CD4-positive, alpha-beta T cell treated with Interferon alpha-2 for 1 hour (primary cell): Measurements from ENCODE around the gene PRAMEF10.
"Not testable (repeated sequence)": the region's sequence is repeated elsewhere in the genome, so short reads cannot be mapped to it uniquely, and the experiment has no call there.

ENCODE experiments used
- DNase-seq, 2 donors: peaks; one replicate each; pipeline ENCODE4 v3.0.0-alpha.2; 2020 to 2022

PRAMEF10 gene

GRCh38 chr1:12898170-12898569, at the start of gene PRAMEF10:
TSS of gene PRAMEF10 (minus strand) at chr1:12898270. CDS start at chr1:12895847, 2,423 bp downstream.
- not testable (repeated sequence) for DNase-seq

- DNase-seq, result not testable (repeated sequence)
Measured at GRCh38 chr1:12947480-12947879, 49.4 kb upstream of the PRAMEF10 start, which contains the start of gene PRAMEF6. TSS of gene PRAMEF6 (minus strand) at chr1:12947580. CDS start at chr1:12942518, 5,062 bp downstream.

GRCh38 chr1:12924368-12924767, 26.3 kb upstream of the PRAMEF10 start:
- not testable (repeated sequence) for DNase-seq

GRCh38 chr1:12921749-12922148, 23.7 kb upstream of the PRAMEF10 start:
- DNase-seq, result not testable (repeated sequence)

- not testable (repeated sequence) for DNase-seq
Measured at GRCh38 chr1:12916310-12916709, 18.2 kb upstream of the PRAMEF10 start, which contains the start of gene PRAMEF7. TSS of gene PRAMEF7 (plus strand) at chr1:12916610. CDS start at chr1:12917693, 1,083 bp downstream.

- not testable (repeated sequence) for DNase-seq
Measured at GRCh38 chr1:12903793-12904572, 5.9 kb upstream of the PRAMEF10 start.

- not testable (repeated sequence) for DNase-seq
Measured at GRCh38 chr1:12899186-12899585, 1.1 kb upstream of the PRAMEF10 start.

- not testable (repeated sequence) for DNase-seq
Measured at GRCh38 chr1:12886101-12886500, 12.0 kb downstream of the PRAMEF10 start, which contains the start of gene PRAMEF4. TSS of gene PRAMEF4 (minus strand) at chr1:12886201. CDS start at chr1:12883394, 2,807 bp downstream.

- DNase-seq, result not testable (repeated sequence)
Measured at GRCh38 chr1:12878453-12878852, 19.6 kb downstream of the PRAMEF10 start.

- DNase-seq, result not testable (repeated sequence)
Measured at GRCh38 chr1:12863131-12863880, 34.8 kb downstream of the PRAMEF10 start.

GRCh38 chr1:12856786-12857185, 41.3 kb downstream of the PRAMEF10 start, which contains the start of gene PRAMEF2:
TSS of gene PRAMEF2 (plus strand) at chr1:12857086. CDS start at chr1:12859010, 1,924 bp downstream.
- not testable (repeated sequence) for DNase-seq

GRCh38 chr1:12851779-12852178, 46.3 kb downstream of the PRAMEF10 start:
- no peak for DNase-seq

GRCh38 chr1:12848620-12849019, 49.5 kb downstream of the PRAMEF10 start, which contains the start of gene HNRNPCL1:
TSS of gene HNRNPCL1 (minus strand) at chr1:12848720. CDS start at chr1:12848289, 431 bp downstream.
- DNase-seq, result not testable (repeated sequence)
